ENCODE measurements around the gene FOXK1.
"Not testable (repeated sequence)": the region's sequence is repeated elsewhere in the genome, so short reads cannot be mapped to it uniquely, and the experiment has no call there.

FOXK1 gene

GRCh38 chr7:4792537-4793126, 110.5 kb downstream of the FOXK1 start:
- no peak overlapping the region for H3K27ac ChIP-seq (ENCODE audit: low read depth, low read length)
- no peaks in the 10 kb centered on the region for H3K4me1 ChIP-seq (ENCODE audit: control insufficient read depth, insufficient read depth, low read length, unreplicated experiment)
- H2AFZ ChIP-seq (ENCODE audit: low read length, unreplicated experiment) = no peak overlapping the region
- H3K36me3 ChIP-seq (ENCODE audit: insufficient read depth, low read length) = peaks cover 24% of the 10 kb centered on the region; the same call in 1 of the 2 replicates
- no peaks in the 10 kb centered on the region for H3K79me2 ChIP-seq (ENCODE audit: control insufficient read depth, insufficient read depth, low read length, unreplicated experiment)
- H3K27me3 ChIP-seq (ENCODE audit: insufficient read depth, low read length) = no peaks in the 10 kb centered on the region
- no peak overlapping the region for H3K4me3 ChIP-seq (ENCODE audit: low read depth, low read length)

GRCh38 chr7:4793385-4793993, 111.4 kb downstream of the FOXK1 start:
- not testable (repeated sequence) for H3K4me1 ChIP-seq (ENCODE audit: control insufficient read depth, insufficient read depth, low read length, unreplicated experiment); H3K27me3 ChIP-seq (ENCODE audit: insufficient read depth, low read length); H3K27ac ChIP-seq (ENCODE audit: low read depth, low read length); H3K79me2 ChIP-seq (ENCODE audit: control insufficient read depth, insufficient read depth, low read length, unreplicated experiment); H3K4me3 ChIP-seq (ENCODE audit: low read depth, low read length); H2AFZ ChIP-seq (ENCODE audit: low read length, unreplicated experiment)
- peaks cover 24% of the 10 kb centered on the region; the same call in 1 of the 2 replicates for H3K36me3 ChIP-seq (ENCODE audit: insufficient read depth, low read length)

- peaks cover 24% of the 10 kb centered on the region; the same call in 1 of the 2 replicates for H3K36me3 ChIP-seq (ENCODE audit: insufficient read depth, low read length)
- H3K79me2 ChIP-seq (ENCODE audit: control insufficient read depth, insufficient read depth, low read length, unreplicated experiment); H2AFZ ChIP-seq (ENCODE audit: low read length, unreplicated experiment); H3K4me3 ChIP-seq (ENCODE audit: low read depth, low read length); H3K4me1 ChIP-seq (ENCODE audit: control insufficient read depth, insufficient read depth, low read length, unreplicated experiment); H3K27me3 ChIP-seq (ENCODE audit: insufficient read depth, low read length); H3K27ac ChIP-seq (ENCODE audit: low read depth, low read length): not testable (repeated sequence)
Observed at GRCh38 chr7:4794171-4794570, 112.1 kb downstream of the FOXK1 start.

GRCh38 chr7:4794591-4795350, 112.7 kb downstream of the FOXK1 start:
- Histone ChIP-seq H3K27me3 (ENCODE audit: insufficient read depth, low read length) (no peaks in the 10 kb centered on the region), H2AFZ (ENCODE audit: low read length, unreplicated experiment) (no peak overlapping the region), H3K4me3 (ENCODE audit: low read depth, low read length) (no peak overlapping the region), H3K36me3 (ENCODE audit: insufficient read depth, low read length) (peaks cover 24% of the 10 kb centered on the region; the same call in 1 of the 2 replicates), H3K79me2 (ENCODE audit: control insufficient read depth, insufficient read depth, low read length, unreplicated experiment) (no peaks in the 10 kb centered on the region), H3K27ac (ENCODE audit: low read depth, low read length) (no peak overlapping the region), H3K4me1 (ENCODE audit: control insufficient read depth, insufficient read depth, low read length, unreplicated experiment) (no peaks in the 10 kb centered on the region)

GRCh38 chr7:4796453-4796852, 114.4 kb downstream of the FOXK1 start:
- H2AFZ ChIP-seq (ENCODE audit: low read length, unreplicated experiment) = no peak overlapping the region
- no peak overlapping the region for H3K4me3 ChIP-seq (ENCODE audit: low read depth, low read length)
- H3K4me1 ChIP-seq (ENCODE audit: control insufficient read depth, insufficient read depth, low read length, unreplicated experiment) = no peaks in the 10 kb centered on the region
- H3K27ac ChIP-seq (ENCODE audit: low read depth, low read length) = no peak overlapping the region
- H3K79me2 ChIP-seq (ENCODE audit: control insufficient read depth, insufficient read depth, low read length, unreplicated experiment) = no peaks in the 10 kb centered on the region
- no peaks in the 10 kb centered on the region for H3K27me3 ChIP-seq (ENCODE audit: insufficient read depth, low read length)
- H3K36me3 ChIP-seq (ENCODE audit: insufficient read depth, low read length) = peaks cover 12% of the 10 kb centered on the region; the same call in 1 of the 2 replicates

GRCh38 chr7:4797858-4798705, 116.0 kb downstream of the FOXK1 start:
- no peak overlapping the region for H3K4me3 ChIP-seq (ENCODE audit: low read depth, low read length)
- no peak overlapping the region for H2AFZ ChIP-seq (ENCODE audit: low read length, unreplicated experiment)
- no peak overlapping the region for H3K27ac ChIP-seq (ENCODE audit: low read depth, low read length)
- no peaks in the 10 kb centered on the region for H3K36me3 ChIP-seq (ENCODE audit: insufficient read depth, low read length)
- H3K4me1 ChIP-seq (ENCODE audit: control insufficient read depth, insufficient read depth, low read length, unreplicated experiment) = no peaks in the 10 kb centered on the region
- H3K27me3 ChIP-seq (ENCODE audit: insufficient read depth, low read length) = no peaks in the 10 kb centered on the region
- no peaks in the 10 kb centered on the region for H3K79me2 ChIP-seq (ENCODE audit: control insufficient read depth, insufficient read depth, low read length, unreplicated experiment)

GRCh38 chr7:4798706-4799235, 116.7 kb downstream of the FOXK1 start:
- Histone ChIP-seq H3K79me2 (ENCODE audit: control insufficient read depth, insufficient read depth, low read length, unreplicated experiment) (no peaks in the 10 kb centered on the region), H3K4me3 (ENCODE audit: low read depth, low read length) (no peak overlapping the region), H3K27ac (ENCODE audit: low read depth, low read length) (no peak overlapping the region), H3K4me1 (ENCODE audit: control insufficient read depth, insufficient read depth, low read length, unreplicated experiment) (no peaks in the 10 kb centered on the region), H3K36me3 (ENCODE audit: insufficient read depth, low read length) (no peaks in the 10 kb centered on the region), H3K27me3 (ENCODE audit: insufficient read depth, low read length) (no peaks in the 10 kb centered on the region), H2AFZ (ENCODE audit: low read length, unreplicated experiment) (no peak overlapping the region)

- Histone ChIP-seq H3K4me1 (ENCODE audit: control insufficient read depth, insufficient read depth, low read length, unreplicated experiment) (no peaks in the 10 kb centered on the region), H3K27me3 (ENCODE audit: insufficient read depth, low read length) (no peaks in the 10 kb centered on the region), H3K27ac (ENCODE audit: low read depth, low read length) (no peak overlapping the region), H3K79me2 (ENCODE audit: control insufficient read depth, insufficient read depth, low read length, unreplicated experiment) (no peaks in the 10 kb centered on the region), H2AFZ (ENCODE audit: low read length, unreplicated experiment) (no peak overlapping the region), H3K4me3 (ENCODE audit: low read depth, low read length) (no peak overlapping the region), H3K36me3 (ENCODE audit: insufficient read depth, low read length) (no peaks in the 10 kb centered on the region)
Observed at GRCh38 chr7:4799508-4800268, 117.6 kb downstream of the FOXK1 start.

- H3K4me1 ChIP-seq (ENCODE audit: control insufficient read depth, insufficient read depth, low read length, unreplicated experiment) = no peaks in the 10 kb centered on the region
- H3K4me3 ChIP-seq (ENCODE audit: low read depth, low read length) = no peak overlapping the region
- H3K79me2 ChIP-seq (ENCODE audit: control insufficient read depth, insufficient read depth, low read length, unreplicated experiment) = no peaks in the 10 kb centered on the region
- H3K36me3 ChIP-seq (ENCODE audit: insufficient read depth, low read length) = no peaks in the 10 kb centered on the region
- H3K27me3 ChIP-seq (ENCODE audit: insufficient read depth, low read length) = no peaks in the 10 kb centered on the region
- H3K27ac ChIP-seq (ENCODE audit: low read depth, low read length) = no peak overlapping the region
- H2AFZ ChIP-seq (ENCODE audit: low read length, unreplicated experiment) = no peak overlapping the region
Observed at GRCh38 chr7:4800487-4800886, 118.4 kb downstream of the FOXK1 start.

Data from ACC112 (cell line).